ENCODE data around the gene AFAP1L2.

DNA sequence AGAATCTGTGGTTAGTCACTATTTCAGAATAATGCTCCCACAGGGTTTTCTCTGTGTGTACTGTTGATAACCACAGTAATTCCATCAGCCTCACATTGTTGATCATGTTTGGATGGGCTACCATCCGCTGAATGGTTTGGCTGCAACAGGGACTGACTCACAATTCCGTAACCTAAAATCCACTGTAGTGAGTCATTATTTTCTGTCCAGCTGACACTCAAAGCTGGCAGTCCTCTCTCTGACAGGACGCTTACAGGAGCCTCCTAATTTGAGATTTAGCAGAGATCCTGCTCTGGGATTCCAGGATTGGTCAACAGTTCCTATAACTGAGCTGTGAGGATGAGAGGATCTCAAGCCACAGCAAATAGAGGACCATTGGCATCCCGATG lies 132.5 kb downstream of the AFAP1L2 start:
- TF ChIP-seq CTCF (IDR thresholded peaks at IDR 0.05): no peak
- TF ChIP-seq POLR2A (IDR thresholded peaks at IDR 0.05): no peak
- TF ChIP-seq POLR2AphosphoS5 (IDR thresholded peaks at IDR 0.05; ENCODE audit: insufficient read depth in 1 of 2, low read depth in 1 of 2): peak in 1 of 2 donors; percentile 42

Data from vagina (tissue), 2 donors.